HuH-7.5 (cell line): ENCODE results near the gene GAPDH.
"Not testable (repeated sequence)": the region's sequence is repeated elsewhere in the genome, so short reads cannot be mapped to it uniquely, and the experiment has no call there.

ENCODE experiments used
- DNase-seq: peaks from one replicate; pipeline ENCODE4 v3.0.0; 2011; ENCODE audit warnings: low spot score

GAPDH gene

GRCh38 chr12:6563448-6564050, 29.2 kb downstream of the GAPDH start:
- DNase-seq, result peak; percentile 64

- no peak for DNase-seq
Observed at GRCh38 chr12:6567112-6567670, 32.9 kb downstream of the GAPDH start.

- DNase-seq, result no peak
Observed at GRCh38 chr12:6569312-6569711, 35.0 kb downstream of the GAPDH start.

- DNase-seq, result no peak
Observed at GRCh38 chr12:6569786-6570185, 35.5 kb downstream of the GAPDH start.

GRCh38 chr12:6570264-6570887, 36.1 kb downstream of the GAPDH start:
- peak; percentile 72 for DNase-seq

GRCh38 chr12:6573001-6573400, 38.7 kb downstream of the GAPDH start:
- no peak for DNase-seq

GRCh38 chr12:6574576-6575295, 40.4 kb downstream of the GAPDH start:
- no peak for DNase-seq

- DNase-seq, result no peak
Observed at GRCh38 chr12:6575648-6576047, 41.3 kb downstream of the GAPDH start.

GRCh38 chr12:6582196-6582595, 47.9 kb downstream of the GAPDH start:
- no peak for DNase-seq

- DNase-seq, result no peak
Observed at GRCh38 chr12:6582959-6583358, 48.6 kb downstream of the GAPDH start.

- DNase-seq, result no peak
Observed at GRCh38 chr12:6584293-6584692, 50.0 kb downstream of the GAPDH start.

- not testable (repeated sequence) for DNase-seq
Observed at GRCh38 chr12:6586569-6586968, 52.3 kb downstream of the GAPDH start.
